ENCODE data around the gene LDLRAD3.

LDLRAD3 gene

GRCh38 chr11:36108881-36109589 lies 165.2 kb downstream of the LDLRAD3 start:
- TF ChIP-seq EZH2phosphoT487 (IDR thresholded peaks at IDR 0.05; ENCODE audit: borderline replicate concordance, low read length) (no peak), CTCF (IDR thresholded peaks at IDR 0.05; ENCODE audit: low read depth, low read length, poor library complexity, severe bottlenecking) (no peak)
- Histone ChIP-seq H3K79me2 (ENCODE audit: control insufficient read depth, low read length) (no peaks in the 10 kb centered on the region), H3K36me3 (ENCODE audit: control insufficient read depth, low read length) (no peaks in the 10 kb centered on the region), H4K20me1 (ENCODE audit: control insufficient read depth, insufficient read depth, low read depth, low read length) (no peaks in the 10 kb centered on the region), H3K27ac (ENCODE audit: low read depth, low read length) (no peak overlapping the region), H3K27me3 (ENCODE audit: control insufficient read depth, low read length) (no peaks in the 10 kb centered on the region), H3F3A (ENCODE audit: control insufficient read depth, insufficient read depth) (no peaks in the 10 kb centered on the region), H3K9me2 (replicated peaks; ENCODE audit: control insufficient read depth, low read length) (no peaks in the 10 kb centered on the region), H3K9me3 (ENCODE audit: control insufficient read depth, insufficient read depth, low read length) (no peaks in the 10 kb centered on the region), H3K4me2 (ENCODE audit: low read length) (no peak overlapping the region), H3K4me1 (ENCODE audit: control insufficient read depth, low read length) (no peaks in the 10 kb centered on the region), H3K4me3 (ENCODE audit: low read length) (no peak overlapping the region)

GRCh38 chr11:36109590-36109849 lies 165.7 kb downstream of the LDLRAD3 start:
- no peaks in the 10 kb centered on the region for H3K4me1 ChIP-seq (ENCODE audit: control insufficient read depth, low read length)
- no peak overlapping the region for H3K4me2 ChIP-seq (ENCODE audit: low read length)
- H4K20me1 ChIP-seq (ENCODE audit: control insufficient read depth, insufficient read depth, low read depth, low read length): no peaks in the 10 kb centered on the region
- no peak overlapping the region for H3K27ac ChIP-seq (ENCODE audit: low read depth, low read length)
- no peak for TF ChIP-seq CTCF (IDR thresholded peaks at IDR 0.05; ENCODE audit: low read depth, low read length, poor library complexity, severe bottlenecking)
- TF ChIP-seq EZH2phosphoT487 (IDR thresholded peaks at IDR 0.05; ENCODE audit: borderline replicate concordance, low read length): no peak
- no peaks in the 10 kb centered on the region for H3K9me2 ChIP-seq (replicated peaks; ENCODE audit: control insufficient read depth, low read length)
- no peak overlapping the region for H3K4me3 ChIP-seq (ENCODE audit: low read length)
- no peaks in the 10 kb centered on the region for H3F3A ChIP-seq (ENCODE audit: control insufficient read depth, insufficient read depth)
- no peaks in the 10 kb centered on the region for H3K27me3 ChIP-seq (ENCODE audit: control insufficient read depth, low read length)
- no peaks in the 10 kb centered on the region for H3K79me2 ChIP-seq (ENCODE audit: control insufficient read depth, low read length)
- no peaks in the 10 kb centered on the region for H3K36me3 ChIP-seq (ENCODE audit: control insufficient read depth, low read length)
- no peaks in the 10 kb centered on the region for H3K9me3 ChIP-seq (ENCODE audit: control insufficient read depth, insufficient read depth, low read length)

GRCh38 chr11:36109850-36110606 lies 166.2 kb downstream of the LDLRAD3 start:
- no peak overlapping the region for H3K4me3 ChIP-seq (ENCODE audit: low read length)
- no peak overlapping the region for H3K27ac ChIP-seq (ENCODE audit: low read depth, low read length)
- H3K9me3 ChIP-seq (ENCODE audit: control insufficient read depth, insufficient read depth, low read length): no peaks in the 10 kb centered on the region
- no peaks in the 10 kb centered on the region for H3K36me3 ChIP-seq (ENCODE audit: control insufficient read depth, low read length)
- H3K9me2 ChIP-seq (replicated peaks; ENCODE audit: control insufficient read depth, low read length): no peaks in the 10 kb centered on the region
- no peaks in the 10 kb centered on the region for H3K27me3 ChIP-seq (ENCODE audit: control insufficient read depth, low read length)
- H3K79me2 ChIP-seq (ENCODE audit: control insufficient read depth, low read length): no peaks in the 10 kb centered on the region
- TF ChIP-seq CTCF (IDR thresholded peaks at IDR 0.05; ENCODE audit: low read depth, low read length, poor library complexity, severe bottlenecking): no peak
- no peak for TF ChIP-seq EZH2phosphoT487 (IDR thresholded peaks at IDR 0.05; ENCODE audit: borderline replicate concordance, low read length)
- no peaks in the 10 kb centered on the region for H3F3A ChIP-seq (ENCODE audit: control insufficient read depth, insufficient read depth)
- H3K4me1 ChIP-seq (ENCODE audit: control insufficient read depth, low read length): no peaks in the 10 kb centered on the region
- H3K4me2 ChIP-seq (ENCODE audit: low read length): no peak overlapping the region
- H4K20me1 ChIP-seq (ENCODE audit: control insufficient read depth, insufficient read depth, low read depth, low read length): no peaks in the 10 kb centered on the region

All from DOHH2 (cell line).